A549 (cell line): ENCODE measurements around the gene AEBP2.

ENCODE experiments used
- CEBPB ChIP-seq, 2 experiments: fragments of >200 bp in 1 of 2; sonication (Bioruptor Twin) in 1 of 2; formaldehyde crosslinking in 1 of 2; IDR thresholded peaks; 2 replicates each; pipeline ENCODE4 v1.6.1; 2012 to 2016
- CTCF ChIP-seq: fragments of >200 bp; sonication (Bioruptor Twin); formaldehyde crosslinking; IDR thresholded peaks from 3 replicates; pipeline ENCODE4 v1.5.1; 2016
- EP300 ChIP-seq, 2 experiments: fragments of >200 bp; sonication (Bioruptor Twin); formaldehyde crosslinking; IDR thresholded peaks; 2 replicates in 1 of 2; 3 replicates in 1 of 2; pipeline ENCODE4 v1.6.1; 2016 to 2017
- MAX ChIP-seq: IDR thresholded peaks from 2 replicates; pipeline ENCODE4 v1.6.1; 2012
- POLR2A ChIP-seq: IDR thresholded peaks from 2 replicates; pipeline ENCODE4 v1.6.1; 2012; ENCODE audit warnings: mild to moderate bottlenecking, low read length
- RAD21 ChIP-seq, 2 experiments: fragments of >200 bp in 1 of 2; sonication (Bioruptor Twin) in 1 of 2; formaldehyde crosslinking in 1 of 2; IDR thresholded peaks in 1 of 2; conservative IDR thresholded peaks in 1 of 2; 2 replicates in 1 of 2; 3 replicates in 1 of 2; pipeline ENCODE4 v1.6.1; 2012 to 2018; ENCODE audit warnings: inconsistent platforms in 1 of 2

- TF ChIP-seq RAD21 (conservative IDR thresholded peaks at IDR 0.05 in 1 of 2, IDR thresholded peaks at IDR 0.05 in 1 of 2) (no peak), POLR2A (no peak), CTCF (no peak), MAX (no peak), EP300 (IDR thresholded peaks at IDR 0.05) (no peak), CEBPB (IDR thresholded peaks at IDR 0.05) (no peak)
Observed at GRCh38 chr12:19529951-19530636, 90.8 kb downstream of the AEBP2 start.
